Fibroblast of mammary gland (primary cell): ENCODE measurements around the gene IMP3.

Experiments used
- DNase-seq: peaks from one replicate; pipeline ENCODE4 v3.0.0-alpha.2; 2010; ENCODE audit warnings: low read depth
- H3K4me3 ChIP-seq: 2 replicates; pipeline ENCODE4 v1.5.1; 2011; ENCODE audit warnings: low read depth, mild to moderate bottlenecking, low read length, moderate library complexity; ENCODE audit not compliant: control insufficient read depth
- TF ChIP-seq, protein P1 (sequence below): conservative IDR thresholded peaks from 2 replicates; pipeline ENCODE4 v1.5.1; 2011; ENCODE audit warnings: low read depth, low read length, inconsistent platforms; ENCODE audit not compliant: control insufficient read depth, insufficient read depth

The IMP3 gene

GRCh38 chr15:75597667-75598341 lies 42.2 kb downstream of the IMP3 start:
- H3K4me3 ChIP-seq: no peak overlapping the region
- TF ChIP-seq, protein P1, sequence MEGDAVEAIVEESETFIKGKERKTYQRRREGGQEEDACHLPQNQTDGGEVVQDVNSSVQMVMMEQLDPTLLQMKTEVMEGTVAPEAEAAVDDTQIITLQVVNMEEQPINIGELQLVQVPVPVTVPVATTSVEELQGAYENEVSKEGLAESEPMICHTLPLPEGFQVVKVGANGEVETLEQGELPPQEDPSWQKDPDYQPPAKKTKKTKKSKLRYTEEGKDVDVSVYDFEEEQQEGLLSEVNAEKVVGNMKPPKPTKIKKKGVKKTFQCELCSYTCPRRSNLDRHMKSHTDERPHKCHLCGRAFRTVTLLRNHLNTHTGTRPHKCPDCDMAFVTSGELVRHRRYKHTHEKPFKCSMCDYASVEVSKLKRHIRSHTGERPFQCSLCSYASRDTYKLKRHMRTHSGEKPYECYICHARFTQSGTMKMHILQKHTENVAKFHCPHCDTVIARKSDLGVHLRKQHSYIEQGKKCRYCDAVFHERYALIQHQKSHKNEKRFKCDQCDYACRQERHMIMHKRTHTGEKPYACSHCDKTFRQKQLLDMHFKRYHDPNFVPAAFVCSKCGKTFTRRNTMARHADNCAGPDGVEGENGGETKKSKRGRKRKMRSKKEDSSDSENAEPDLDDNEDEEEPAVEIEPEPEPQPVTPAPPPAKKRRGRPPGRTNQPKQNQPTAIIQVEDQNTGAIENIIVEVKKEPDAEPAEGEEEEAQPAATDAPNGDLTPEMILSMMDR: peak; percentile 51
- peak; percentile 30 for DNase-seq

DNA sequence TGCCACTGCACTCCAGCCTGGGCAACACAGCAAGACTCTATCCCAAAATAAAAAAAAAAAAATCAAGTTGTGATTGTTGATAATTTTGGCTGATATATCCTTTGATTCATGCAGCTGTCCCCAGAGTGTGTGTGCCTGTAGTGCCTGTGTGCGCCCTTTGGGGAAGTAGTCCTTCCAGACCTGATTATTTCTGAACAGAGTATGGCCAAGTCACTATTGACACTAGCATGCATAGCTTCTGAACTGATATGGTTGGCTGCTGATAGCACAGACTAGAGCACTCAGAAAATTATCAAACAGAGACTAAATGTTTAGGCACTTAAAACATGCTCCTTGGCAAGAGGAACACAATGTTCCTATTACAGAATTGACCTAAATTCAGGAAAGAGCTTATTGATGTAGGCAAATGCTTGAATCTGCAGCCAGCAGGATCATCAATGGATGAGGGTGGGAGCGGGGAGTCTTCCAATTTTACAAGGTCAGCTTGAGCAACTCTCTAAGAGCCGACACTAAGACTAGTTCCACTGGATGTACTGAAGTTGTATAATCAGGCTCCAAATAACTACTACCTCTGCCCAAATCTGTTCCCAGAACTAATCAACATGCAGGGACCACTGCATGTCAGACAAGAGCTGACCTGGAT lies 43.2 kb downstream of the IMP3 start:
- DNase-seq: no peak
- TF ChIP-seq, protein P1: no peak

DNA sequence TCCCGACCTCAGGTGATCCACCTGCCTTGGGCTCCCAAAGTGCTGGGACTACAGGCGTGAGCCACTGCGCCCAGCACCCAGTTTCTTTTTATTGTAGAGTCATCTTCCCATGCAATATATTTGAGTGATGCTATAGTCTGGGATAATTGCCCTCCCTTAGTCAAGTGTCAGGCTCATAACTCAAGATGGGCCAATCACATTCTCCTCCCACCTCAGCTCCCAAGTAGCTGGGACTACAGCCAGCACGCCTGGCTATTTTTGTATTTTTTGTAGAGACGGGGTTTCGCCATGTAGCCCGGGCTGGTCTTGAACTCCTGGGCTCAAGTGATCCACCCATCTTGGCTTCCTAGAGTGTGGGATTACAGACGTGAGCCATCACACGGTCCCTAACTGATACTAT lies 45.7 kb downstream of the IMP3 start:
- H3K4me3 ChIP-seq: no peak overlapping the region
- TF ChIP-seq, protein P1: no peak
- peak; percentile 39 for DNase-seq

More for the DNA sequence above, 43.2 kb downstream of the IMP3 start:
- H3K4me3 ChIP-seq: no peak overlapping the region

DNA sequence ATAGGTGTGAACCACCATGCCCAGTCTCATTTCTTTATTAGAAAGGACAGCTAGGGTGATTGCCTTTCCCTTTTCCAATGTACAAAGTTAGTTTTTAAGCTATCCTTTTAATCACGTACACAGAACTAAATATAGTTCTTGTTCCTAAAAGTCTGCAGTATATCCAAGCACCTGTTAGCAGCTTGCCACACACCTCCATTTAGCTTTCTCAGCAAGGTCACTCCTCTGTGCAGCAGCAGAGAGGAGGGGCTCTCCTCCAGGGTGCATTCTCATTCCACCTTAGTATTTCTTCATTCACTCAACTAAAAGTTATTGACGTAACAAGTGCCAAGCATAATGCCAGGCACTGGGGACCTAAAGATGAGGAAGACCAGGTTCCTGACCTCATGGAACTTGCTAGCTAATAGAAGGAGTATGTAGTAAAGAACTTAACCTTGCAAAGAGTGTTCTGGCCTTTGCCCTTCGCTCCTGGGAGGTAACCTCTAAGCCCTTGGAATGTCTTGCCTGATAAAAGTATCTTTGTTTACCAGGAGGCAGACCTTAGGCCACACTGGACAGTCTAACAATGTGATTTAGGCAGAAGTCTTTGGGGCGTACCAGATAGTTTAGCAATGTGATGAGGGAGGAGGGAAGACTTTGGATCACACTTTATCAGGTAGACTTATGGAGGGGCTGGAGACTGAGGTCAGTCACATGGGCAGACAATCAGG lies 48.2 kb downstream of the IMP3 start:
- TF ChIP-seq, protein P1: no peak
- no peak overlapping the region for H3K4me3 ChIP-seq
- DNase-seq: no peak

DNA sequence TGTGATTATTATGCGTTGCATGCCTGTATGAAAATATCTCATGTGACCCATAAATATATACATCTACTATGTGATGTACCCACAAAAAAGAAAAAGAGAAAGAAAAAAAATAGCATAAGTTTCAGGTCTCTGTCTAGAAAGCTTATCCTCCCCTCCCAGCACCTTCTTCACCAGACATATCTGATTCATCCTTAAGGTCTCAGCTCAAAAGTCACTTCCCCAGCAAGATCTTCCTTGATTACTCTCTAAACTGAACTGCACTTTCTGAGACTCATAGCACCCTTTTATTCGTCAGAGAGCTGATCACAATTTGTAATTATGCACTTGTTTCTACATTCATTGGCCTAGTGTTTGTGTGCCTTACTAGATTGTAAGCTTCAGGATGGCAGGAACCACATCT lies 49.8 kb downstream of the IMP3 start:
- no peak overlapping the region for H3K4me3 ChIP-seq
- TF ChIP-seq, protein P1: no peak
- no peak for DNase-seq
